Astrocyte (in vitro differentiated cells and primary cell): ENCODE measurements around the gene NFU1. TPM values are rescaled to one million over a fixed set of nuclear protein-coding genes. Genes with fewer than 3 reads are reported as not detected.

ENCODE experiments used
- DNase-seq: peaks from one replicate; pipeline ENCODE4 v3.0.0-alpha.2; 2010; ENCODE audit warnings: low read depth
- FAIRE-seq: peaks from 2 replicates; lab custom pipeline; 2011; peaks lifted over from hg19 to GRCh38; lab: Jason Lieb, UNC
- H2AFZ ChIP-seq: 2 replicates; pipeline ENCODE4 v1.6.0; 2012; ENCODE audit warnings: low read depth, low read length, inconsistent platforms
- H3K27ac ChIP-seq: 2 replicates; pipeline ENCODE4 v1.5.1; 2011; ENCODE audit warnings: low read depth, low read length, inconsistent platforms
- H3K27me3 ChIP-seq: 2 replicates; pipeline ENCODE4 v1.6.0; 2011; ENCODE audit warnings: low read length, inconsistent platforms; ENCODE audit not compliant: insufficient read depth
- H3K36me3 ChIP-seq: 2 replicates; pipeline ENCODE4 v1.5.1; 2011; ENCODE audit warnings: low read length, inconsistent platforms; ENCODE audit not compliant: insufficient read depth
- H3K4me1 ChIP-seq: 2 replicates; pipeline ENCODE4 v1.5.1; 2011; ENCODE audit warnings: low read length, inconsistent platforms; ENCODE audit not compliant: insufficient read depth
- H3K4me2 ChIP-seq: 2 replicates; pipeline ENCODE4 v1.6.0; 2012; ENCODE audit warnings: low read length, inconsistent platforms
- H3K4me3 ChIP-seq: 2 replicates; pipeline ENCODE4 v1.5.1; 2011; ENCODE audit warnings: low read depth, mild to moderate bottlenecking, low read length, inconsistent platforms; ENCODE audit not compliant: insufficient read depth
- H3K79me2 ChIP-seq: 2 replicates; pipeline ENCODE4 v1.6.0; 2012; ENCODE audit warnings: mild to moderate bottlenecking, low read length, inconsistent platforms; ENCODE audit not compliant: insufficient read depth
- H3K9ac ChIP-seq: 2 replicates; pipeline ENCODE4 v1.6.0; 2012; ENCODE audit warnings: mild to moderate bottlenecking, low read length, inconsistent platforms
- H3K9me3 ChIP-seq: 2 replicates; pipeline ENCODE4 v1.5.1; 2012; ENCODE audit warnings: low read depth, mild to moderate bottlenecking, low read length, inconsistent platforms; ENCODE audit not compliant: insufficient read depth
- H4K20me1 ChIP-seq: 2 replicates; pipeline ENCODE4 v1.6.0; 2012; ENCODE audit warnings: low read length, inconsistent platforms; ENCODE audit not compliant: insufficient read depth
- H3K27ac Mint-ChIP-seq: one replicate; pipeline ENCODE4 v1.8.0; 2021; ENCODE audit warnings: mild to moderate bottlenecking, mixed read lengths; ENCODE audit not compliant: unreplicated experiment
- H3K27me3 Mint-ChIP-seq: one replicate; pipeline ENCODE4 v1.8.0; 2021; ENCODE audit warnings: low read depth, mixed read lengths; ENCODE audit not compliant: unreplicated experiment
- H3K36me3 Mint-ChIP-seq: one replicate; pipeline ENCODE4 v1.8.0; 2021; ENCODE audit warnings: low read depth, mixed read lengths; ENCODE audit not compliant: unreplicated experiment
- H3K4me1 Mint-ChIP-seq: one replicate; pipeline ENCODE4 v1.8.0; 2021; ENCODE audit warnings: low read depth, mixed read lengths; ENCODE audit not compliant: unreplicated experiment
- H3K4me3 Mint-ChIP-seq: one replicate; pipeline ENCODE4 v1.8.0; 2021; ENCODE audit warnings: mild to moderate bottlenecking, moderate library complexity, mixed read lengths; ENCODE audit not compliant: unreplicated experiment
- H3K9me3 Mint-ChIP-seq: one replicate; pipeline ENCODE4 v1.8.0; 2021; ENCODE audit warnings: mild to moderate bottlenecking, mixed read lengths; ENCODE audit not compliant: unreplicated experiment
- EZH2 ChIP-seq: IDR thresholded peaks from 2 replicates; pipeline ENCODE4 v1.6.1; 2012; ENCODE audit warnings: mild to moderate bottlenecking, low read length, inconsistent platforms; ENCODE audit not compliant: insufficient read depth
- total RNA-seq: library from RNA; stranded (reverse); gene quantifications from 2 replicates; pipeline ENCODE4 v1.2.1, GENCODE V29; 2021
- TF ChIP-seq, protein P1 (sequence below): IDR thresholded peaks from 2 replicates; pipeline ENCODE4 v1.5.1; 2011; ENCODE audit warnings: low read depth, mild to moderate bottlenecking, inconsistent platforms, low read length, moderate library complexity; ENCODE audit not compliant: insufficient read depth

The NFU1 gene
- total RNA-seq, 1 donor from 2014 or later = 46.6 TPM

DNA sequence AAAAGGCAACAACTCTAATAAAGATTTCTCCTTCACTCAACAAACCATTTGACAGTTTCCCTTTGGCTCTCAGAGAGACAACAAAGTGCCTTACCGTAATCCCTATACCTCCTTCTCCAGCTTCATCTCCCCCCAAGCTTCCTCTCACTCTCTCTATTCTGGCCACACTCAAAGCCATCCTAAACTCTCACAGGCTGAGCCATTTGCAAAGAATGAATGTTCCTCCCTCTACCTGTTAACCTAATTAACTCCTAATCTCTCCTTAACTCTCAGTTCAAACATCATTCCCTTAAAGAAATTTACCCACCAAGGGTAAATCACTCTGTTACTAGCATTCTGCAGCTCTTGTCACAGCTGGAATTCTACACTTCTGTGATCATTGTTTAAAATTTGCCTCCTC lies 88.5 kb downstream of the NFU1 start:
- no peak overlapping the region for H3K4me3 Mint-ChIP-seq
- no peaks in the 10 kb centered on the region for H3K9me3 Mint-ChIP-seq
- Histone ChIP-seq H3K9me3 (no peaks in the 10 kb centered on the region), H3K4me3 (no peak overlapping the region), H3K36me3 (peaks cover 62% of the 10 kb centered on the region), H3K27me3 (no peaks in the 10 kb centered on the region), H3K4me1 (no peaks in the 10 kb centered on the region), H3K4me2 (no peak overlapping the region), H4K20me1 (peaks cover 56% of the 10 kb centered on the region), H3K9ac (no peak overlapping the region), H3K79me2 (peaks cover 15% of the 10 kb centered on the region), H3K27ac (no peak overlapping the region), H2AFZ (no peak overlapping the region)
- H3K27me3 Mint-ChIP-seq = no peaks in the 10 kb centered on the region
- peaks cover 23% of the 10 kb centered on the region for H3K36me3 Mint-ChIP-seq
- no peak for TF ChIP-seq EZH2
- TF ChIP-seq, protein P1, sequence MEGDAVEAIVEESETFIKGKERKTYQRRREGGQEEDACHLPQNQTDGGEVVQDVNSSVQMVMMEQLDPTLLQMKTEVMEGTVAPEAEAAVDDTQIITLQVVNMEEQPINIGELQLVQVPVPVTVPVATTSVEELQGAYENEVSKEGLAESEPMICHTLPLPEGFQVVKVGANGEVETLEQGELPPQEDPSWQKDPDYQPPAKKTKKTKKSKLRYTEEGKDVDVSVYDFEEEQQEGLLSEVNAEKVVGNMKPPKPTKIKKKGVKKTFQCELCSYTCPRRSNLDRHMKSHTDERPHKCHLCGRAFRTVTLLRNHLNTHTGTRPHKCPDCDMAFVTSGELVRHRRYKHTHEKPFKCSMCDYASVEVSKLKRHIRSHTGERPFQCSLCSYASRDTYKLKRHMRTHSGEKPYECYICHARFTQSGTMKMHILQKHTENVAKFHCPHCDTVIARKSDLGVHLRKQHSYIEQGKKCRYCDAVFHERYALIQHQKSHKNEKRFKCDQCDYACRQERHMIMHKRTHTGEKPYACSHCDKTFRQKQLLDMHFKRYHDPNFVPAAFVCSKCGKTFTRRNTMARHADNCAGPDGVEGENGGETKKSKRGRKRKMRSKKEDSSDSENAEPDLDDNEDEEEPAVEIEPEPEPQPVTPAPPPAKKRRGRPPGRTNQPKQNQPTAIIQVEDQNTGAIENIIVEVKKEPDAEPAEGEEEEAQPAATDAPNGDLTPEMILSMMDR = no peak
- no peak overlapping the region for H3K27ac Mint-ChIP-seq
- peaks cover 4% of the 10 kb centered on the region for H3K4me1 Mint-ChIP-seq
- DNase-seq = no peak
- no peak for FAIRE-seq

Other genes starting within 250 kb of the NFU1 start
- 126 and 137 TPM in 2 replicates for gene GFPT1, start 50.2 kb downstream of the NFU1 start, total RNA-seq
- 108 and 110 TPM in 2 replicates for gene AAK1, start 206.3 kb upstream of the NFU1 start, total RNA-seq